Activated CD4-positive, alpha-beta memory T cell treated with anti-CD3 and anti-CD28 coated beads for 36 hours (primary cell): ENCODE data around the gene SIPA1L3. TPM values are rescaled to one million over a fixed set of nuclear protein-coding genes. Genes with fewer than 3 reads are reported as not detected.
A peak's percentile ranks its signal among the peaks of the same experiment; 100 is the strongest.

Source experiments
- CTCF ChIA-PET: fragments of 350-600 bp; sonication (Branson Sonifier 250); formaldehyde crosslinking; loops from one replicate; lab custom pipeline; 2021; ENCODE audit warnings: antibody characterized with exemption, inconsistent platforms; lab: Charles Lee
- POLR2A ChIA-PET: fragments of 350-600 bp; sonication (Branson Sonifier 250); formaldehyde crosslinking; loops from one replicate; lab custom pipeline; 2021; ENCODE audit warnings: antibody characterized with exemption; lab: Charles Lee
- DNase-seq: peaks from one replicate; pipeline ENCODE4 v3.0.0-alpha.2; 2020
- H3K27ac Mint-ChIP-seq: one replicate; pipeline ENCODE4 v1.8.0; 2021; ENCODE audit warnings: mixed read lengths
- H3K27me3 Mint-ChIP-seq: one replicate; pipeline ENCODE4 v1.8.0; 2021; ENCODE audit warnings: mixed read lengths
- H3K36me3 Mint-ChIP-seq: one replicate; pipeline ENCODE4 v1.8.0; 2021; ENCODE audit warnings: mixed read lengths
- H3K4me1 Mint-ChIP-seq: one replicate; pipeline ENCODE4 v1.8.0; 2021; ENCODE audit warnings: low read depth, mixed read lengths
- H3K4me3 Mint-ChIP-seq: one replicate; pipeline ENCODE4 v1.8.0; 2021; ENCODE audit warnings: mild to moderate bottlenecking, mixed read lengths
- H3K9me3 Mint-ChIP-seq: one replicate; pipeline ENCODE4 v1.8.0; 2021; ENCODE audit warnings: mixed read lengths
- intact Hi-C: fragments of 100-400 bp; cut with micrococcal nuclease; formaldehyde crosslinking; loops from one replicate; pipeline ENCODE4 v1.15.1; 2023
- total RNA-seq, 2 experiments: library from RNA; stranded (reverse); gene quantifications; one replicate each; pipeline ENCODE4 v1.2.3, GENCODE V29; 2021

SIPA1L3 gene
- total RNA-seq, 2 experiments from 2014 or later: 10.3 to 12.1 TPM

DNA sequence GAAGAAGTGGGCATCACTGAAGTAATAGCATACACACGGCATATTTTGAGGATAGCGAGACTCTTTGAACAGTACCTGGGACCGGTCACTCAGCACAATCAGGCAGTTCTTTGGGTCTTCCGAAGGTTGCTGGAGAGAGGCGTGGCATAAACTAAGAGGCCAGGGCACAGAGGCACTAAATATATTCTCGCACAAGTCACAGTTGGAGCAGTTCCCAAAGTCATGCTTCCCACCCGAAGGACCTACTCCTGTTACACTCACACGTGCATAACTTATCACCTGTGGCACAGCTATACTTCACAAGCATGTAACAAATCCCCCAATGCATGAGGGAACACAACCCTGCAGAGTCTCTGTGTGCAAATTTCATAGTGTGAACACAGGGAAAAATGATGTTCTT lies 10.8 kb upstream of the SIPA1L3 start:
- intact Hi-C loops: no loop called here
- no peak overlapping the region for H3K4me3 Mint-ChIP-seq
- no peaks in the 10 kb centered on the region for H3K4me1 Mint-ChIP-seq
- no peak overlapping the region for H3K27ac Mint-ChIP-seq
- no peaks in the 10 kb centered on the region for H3K9me3 Mint-ChIP-seq
- H3K27me3 Mint-ChIP-seq: peaks cover 15% of the 10 kb centered on the region
- ChIA-PET POLR2A (no interaction called here), CTCF (interaction anchor here (1.1 kb wide), 1 partner anchor 67 kb away, joined by 3 read pairs; no protein-coding TSS in a partner anchor)
- DNase-seq: no peak
- no peaks in the 10 kb centered on the region for H3K36me3 Mint-ChIP-seq

DNA sequence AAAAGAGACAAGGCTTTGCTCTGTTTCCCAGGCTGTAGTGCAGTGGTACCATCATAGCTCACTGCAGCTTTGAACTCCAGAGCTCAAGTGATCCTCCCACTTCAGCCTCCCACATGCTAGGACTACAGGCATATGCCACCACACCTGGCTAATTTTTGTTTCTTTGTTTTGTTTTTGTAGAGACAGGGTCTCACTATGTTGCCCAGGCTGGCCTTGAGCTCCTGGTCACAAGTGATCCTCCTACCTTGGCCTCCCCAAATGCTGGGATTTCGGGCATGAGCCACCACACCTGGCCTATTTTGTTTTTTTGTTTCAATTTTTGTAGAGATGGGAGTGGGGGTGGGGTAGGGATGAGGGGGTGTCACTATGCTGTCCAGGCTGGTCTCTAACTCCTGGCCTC lies 7.6 kb upstream of the SIPA1L3 start:
- H3K27me3 Mint-ChIP-seq: no peaks in the 10 kb centered on the region
- H3K36me3 Mint-ChIP-seq: no peaks in the 10 kb centered on the region
- no peak for DNase-seq
- intact Hi-C loops: no loop called here
- H3K4me3 Mint-ChIP-seq: no peak overlapping the region
- no peaks in the 10 kb centered on the region for H3K4me1 Mint-ChIP-seq
- no peak overlapping the region for H3K27ac Mint-ChIP-seq
- H3K9me3 Mint-ChIP-seq: no peaks in the 10 kb centered on the region
- ChIA-PET CTCF (interaction anchor here (0.6 to 2.1 kb wide), 4 partner anchors 26 to 621 kb away, joined by 3 to 9 read pairs (median 4); partner anchors contain the start of gene CATSPERG), POLR2A (no interaction called here)

DNA sequence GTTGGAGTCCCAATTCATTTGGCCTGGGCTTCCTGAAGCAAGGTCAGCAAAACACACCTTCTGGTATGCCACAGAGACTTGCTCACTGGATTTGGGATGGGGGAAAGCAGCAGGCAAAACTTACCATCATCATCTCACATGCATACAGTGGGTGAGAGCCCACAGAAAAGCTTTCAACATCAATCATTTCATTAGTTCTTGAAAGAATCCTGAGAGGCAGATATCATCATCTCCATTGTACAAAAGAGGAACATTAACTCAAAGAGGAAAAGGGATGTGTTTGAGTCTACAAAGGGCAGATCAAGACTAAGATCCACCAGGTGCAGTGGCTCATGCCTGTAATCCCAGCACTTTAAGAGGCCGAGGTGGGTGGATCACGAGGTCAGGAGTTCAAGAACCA lies 7.0 kb upstream of the SIPA1L3 start:
- Mint-ChIP-seq H3K4me1 (no peaks in the 10 kb centered on the region), H3K4me3 (no peak overlapping the region), H3K36me3 (no peaks in the 10 kb centered on the region), H3K27ac (no peak overlapping the region), H3K27me3 (no peaks in the 10 kb centered on the region), H3K9me3 (no peaks in the 10 kb centered on the region)
- ChIA-PET CTCF (interaction anchor here (1.4 kb wide), 1 partner anchor 359 kb away, joined by 5 read pairs; no protein-coding TSS in a partner anchor), POLR2A (no interaction called here)
- intact Hi-C loops: no loop called here
- no peak for DNase-seq

DNA sequence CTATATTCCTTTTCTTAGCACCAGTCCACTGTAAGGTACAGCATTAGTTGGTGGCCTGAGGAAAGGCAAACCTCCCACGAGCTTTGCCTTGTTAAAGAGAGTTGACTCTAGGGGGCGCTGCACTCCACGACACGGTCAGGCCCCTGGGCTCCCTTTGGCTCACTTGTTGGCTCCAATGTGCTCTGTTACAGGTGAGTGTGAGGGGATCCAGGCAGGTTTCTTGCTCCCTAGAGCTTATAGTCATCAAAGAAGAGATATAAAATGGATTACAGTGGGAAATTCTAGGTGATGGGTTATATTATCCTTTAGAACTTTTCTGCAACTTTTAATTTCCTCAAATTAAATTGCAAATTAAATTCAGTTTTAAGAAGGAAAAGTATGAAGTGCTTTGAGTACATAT lies 4.3 kb upstream of the SIPA1L3 start:
- H3K4me3 Mint-ChIP-seq: no peak overlapping the region
- no peak overlapping the region for H3K27ac Mint-ChIP-seq
- DNase-seq: peak; percentile 89
- intact Hi-C loops: loop anchor here (2.0 kb wide), 1 partner anchor 326 kb away; no protein-coding TSS in a partner anchor
- CTCF ChIA-PET: interaction anchor here (0.6 to 3.3 kb wide), 52 partner anchors 8 to 485 kb away, joined by 3 to 23 read pairs (median 4); partner anchors contain the start of genes CATSPERG, GGN, PPP1R14A and PSMD8
- H3K27me3 Mint-ChIP-seq: no peaks in the 10 kb centered on the region
- POLR2A ChIA-PET: no interaction called here
- no peaks in the 10 kb centered on the region for H3K9me3 Mint-ChIP-seq
- peaks cover 5% of the 10 kb centered on the region for H3K4me1 Mint-ChIP-seq
- no peaks in the 10 kb centered on the region for H3K36me3 Mint-ChIP-seq

DNA sequence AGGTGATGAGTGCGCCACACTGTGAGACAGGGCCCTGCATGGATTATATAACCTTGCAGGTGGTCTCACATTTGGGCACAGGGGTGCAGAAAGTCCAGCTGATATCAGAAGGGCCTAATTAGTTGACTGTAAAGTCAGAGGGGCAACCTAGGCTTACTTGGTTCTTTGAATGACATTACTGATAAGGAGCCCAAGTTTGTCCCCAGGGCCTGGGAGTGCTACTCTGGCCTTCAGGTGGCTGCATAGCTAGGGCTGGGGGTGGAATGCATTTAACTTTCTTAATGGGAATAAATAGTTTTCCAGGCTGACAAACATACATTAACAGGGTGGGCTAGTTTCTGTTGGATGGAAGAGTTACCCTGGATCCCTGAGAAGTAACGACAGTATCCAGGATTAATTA lies 3.9 kb upstream of the SIPA1L3 start:
- H3K27me3 Mint-ChIP-seq: no peaks in the 10 kb centered on the region
- H3K4me3 Mint-ChIP-seq: no peak overlapping the region
- POLR2A ChIA-PET: no interaction called here
- no peaks in the 10 kb centered on the region for H3K9me3 Mint-ChIP-seq
- H3K36me3 Mint-ChIP-seq: no peaks in the 10 kb centered on the region
- peaks cover 7% of the 10 kb centered on the region for H3K4me1 Mint-ChIP-seq
- intact Hi-C loops: loop anchor here (2.0 kb wide), 1 partner anchor 326 kb away; no protein-coding TSS in a partner anchor
- H3K27ac Mint-ChIP-seq: no peak overlapping the region
- CTCF ChIA-PET: interaction anchor here (0.9 to 3.3 kb wide), 38 partner anchors 8 to 471 kb away, joined by 3 to 23 read pairs (median 5); partner anchors contain the start of genes CATSPERG and PSMD8
- no peak for DNase-seq

DNA sequence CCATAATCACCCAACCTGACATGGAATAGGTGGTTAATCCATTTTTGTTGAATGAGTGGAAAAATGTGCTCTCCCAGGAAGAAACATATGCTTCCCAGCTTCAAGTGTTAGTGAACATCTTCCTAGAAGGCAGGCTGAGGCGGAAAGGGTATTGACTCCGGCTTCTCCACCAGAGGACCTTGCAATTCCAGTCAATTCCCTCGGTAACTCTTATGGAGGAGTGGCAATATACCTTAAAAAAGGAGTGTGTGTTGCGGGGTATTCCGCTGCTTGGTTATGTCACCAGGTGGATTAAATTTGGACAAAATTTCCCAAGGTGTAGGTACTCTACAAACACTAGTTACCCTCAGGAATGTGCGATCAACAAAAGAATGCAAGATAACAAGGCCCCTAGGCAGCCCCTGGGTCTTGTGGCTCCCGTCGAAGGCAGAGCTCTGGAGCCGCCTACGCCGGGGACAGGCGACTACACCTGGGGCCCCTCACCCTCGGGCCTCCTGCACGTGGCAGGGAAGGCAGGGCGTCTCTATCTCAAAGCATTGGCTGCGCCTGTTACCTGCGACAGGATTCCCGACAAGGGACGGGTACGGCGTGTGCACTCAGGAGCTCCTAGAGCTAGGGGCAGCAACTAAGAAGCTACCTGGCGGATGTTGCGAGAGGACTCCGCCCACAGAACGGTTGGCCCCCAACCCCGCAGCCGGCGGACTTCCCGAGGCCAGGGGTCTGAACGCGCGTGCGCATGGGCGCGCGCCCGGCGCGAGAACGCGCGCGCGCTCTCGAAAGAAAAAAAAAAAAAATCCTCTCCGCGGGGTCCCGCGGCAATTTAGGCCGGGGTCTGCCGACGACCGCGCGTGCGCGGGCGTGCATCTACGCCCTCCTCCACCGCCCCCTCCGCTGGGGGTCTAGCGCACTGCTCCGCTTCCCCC lies 801 bp upstream of the SIPA1L3 start, which contains the start of gene WDR87:
TSS of gene WDR87 (minus strand) at position 649 of the 923 bp plus-strand sequence. CDS start 8,355 bp downstream, outside the sequence.
- peak; percentile 58 for DNase-seq
- Mint-ChIP-seq H3K9me3 (no peaks in the 10 kb centered on the region), H3K27ac (peak within 1 kb of the TSS; percentile 74), H3K27me3 (no peaks in the 10 kb centered on the region), H3K4me3 (peak within 1 kb of the TSS; percentile 73), H3K4me1 (peaks cover 19% of the 10 kb centered on the region), H3K36me3 (no peaks in the 10 kb centered on the region)
- intact Hi-C loops: loop anchor here (5.0 kb wide), 3 partner anchors 96 to 411 kb away; partner anchors contain the start of genes KCNK6 and YIF1B
- ChIA-PET POLR2A (interaction anchor here (0.8 to 1.6 kb wide), 4 partner anchors 98 to 175 kb away, joined by 3 to 4 read pairs (median 4); partner anchors contain the start of gene ZNF573), CTCF (interaction anchor here (0.6 to 3.5 kb wide), 16 partner anchors 8 to 497 kb away, joined by 3 to 20 read pairs (median 4); partner anchors contain the start of genes CATSPERG, FAM98C and PSMD8)

DNA sequence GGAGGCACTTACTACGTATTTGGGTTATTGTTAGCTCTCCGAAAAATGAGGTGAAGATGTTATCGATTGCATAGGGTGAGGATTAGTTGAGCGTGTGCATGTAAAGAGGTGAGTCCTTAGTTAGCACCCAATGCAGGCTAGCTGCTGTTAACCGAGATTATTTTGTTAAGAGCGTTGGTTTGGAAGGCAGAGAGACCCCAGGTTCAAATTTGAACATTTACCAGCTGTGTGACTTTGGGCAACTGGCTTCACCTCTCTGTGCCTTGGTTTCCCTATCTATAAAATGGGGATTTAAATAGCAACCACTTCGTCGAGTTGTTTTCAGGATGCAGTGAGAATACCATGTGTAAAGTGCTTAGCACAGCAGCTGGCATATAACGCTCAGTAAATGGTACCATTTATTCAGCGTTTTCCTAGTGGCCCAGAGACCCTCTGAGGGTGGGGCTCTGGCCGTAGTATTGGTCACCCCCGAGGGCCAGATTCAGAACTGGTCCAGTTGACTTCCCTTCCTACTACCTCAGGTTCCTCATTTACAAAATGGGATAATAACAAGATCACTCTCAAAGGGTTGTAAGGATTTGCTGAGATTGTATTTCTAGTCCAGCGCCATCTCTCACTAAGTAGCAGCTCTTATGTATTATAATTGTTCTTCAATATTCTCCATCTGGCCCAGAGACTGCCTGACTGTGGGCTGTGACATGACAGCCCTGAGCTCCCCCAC lies 887 bp downstream of the SIPA1L3 start:
- intact Hi-C loops: loop anchor here (1.0 to 5.0 kb wide), 8 partner anchors 94 to 466 kb away; partner anchors contain the start of genes KCNK6, PSMD8 and YIF1B
- no peaks in the 10 kb centered on the region for H3K27me3 Mint-ChIP-seq
- H3K27ac Mint-ChIP-seq: no peak overlapping the region
- CTCF ChIA-PET: interaction anchor here (0.6 to 3.5 kb wide), 8 partner anchors 10 to 829 kb away, joined by 3 to 20 read pairs (median 8); partner anchors contain the start of genes CATSPERG and FAM98C
- H3K9me3 Mint-ChIP-seq: no peaks in the 10 kb centered on the region
- H3K4me1 Mint-ChIP-seq: peaks cover 19% of the 10 kb centered on the region
- no peak for DNase-seq
- peak overlapping the region; percentile 73 for H3K4me3 Mint-ChIP-seq
- POLR2A ChIA-PET: interaction anchor here (0.6 to 1.6 kb wide), 4 partner anchors 10 to 134 kb away, joined by 3 to 5 read pairs (median 4); no protein-coding TSS in a partner anchor
- no peaks in the 10 kb centered on the region for H3K36me3 Mint-ChIP-seq

DNA sequence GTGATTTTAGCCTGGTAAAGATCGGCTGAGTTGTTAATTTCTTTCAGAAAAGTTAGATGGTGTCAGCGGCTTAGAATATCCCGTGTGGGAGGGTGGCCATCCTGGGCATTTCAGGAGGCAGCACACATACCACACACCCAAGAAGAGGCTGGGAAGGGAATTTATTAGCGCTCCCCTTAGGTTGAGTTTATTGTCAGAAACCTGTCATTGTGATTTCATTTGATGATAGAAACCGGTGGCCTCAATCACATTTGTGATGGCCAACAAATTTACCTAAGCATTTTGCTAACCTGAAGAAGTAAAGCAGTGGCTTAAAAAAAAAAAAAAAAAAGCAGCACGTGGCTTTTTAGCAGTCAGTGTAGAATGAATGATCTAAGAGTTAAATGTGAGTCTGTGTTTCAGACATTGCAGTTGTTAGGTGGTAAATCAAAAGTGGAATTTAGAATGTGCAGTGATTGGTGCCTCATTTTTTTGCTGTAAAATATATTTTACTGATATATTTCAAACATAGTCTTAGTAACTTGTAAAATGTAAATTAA lies 2.7 kb downstream of the SIPA1L3 start:
- no peaks in the 10 kb centered on the region for H3K27me3 Mint-ChIP-seq
- ChIA-PET POLR2A (interaction anchor here (0.6 kb wide), 1 partner anchor 236 kb away, joined by 3 read pairs; no protein-coding TSS in a partner anchor), CTCF (interaction anchor here (0.9 kb wide), 1 partner anchor 14 kb away, joined by 4 read pairs; no protein-coding TSS in a partner anchor)
- no peak for DNase-seq
- intact Hi-C loops: loop anchor here (5.0 kb wide), 3 partner anchors 93 to 408 kb away; partner anchors contain the start of genes KCNK6 and YIF1B
- no peaks in the 10 kb centered on the region for H3K9me3 Mint-ChIP-seq
- H3K27ac Mint-ChIP-seq: no peak overlapping the region
- no peak overlapping the region for H3K4me3 Mint-ChIP-seq
- H3K36me3 Mint-ChIP-seq: no peaks in the 10 kb centered on the region
- H3K4me1 Mint-ChIP-seq: peaks cover 21% of the 10 kb centered on the region

DNA sequence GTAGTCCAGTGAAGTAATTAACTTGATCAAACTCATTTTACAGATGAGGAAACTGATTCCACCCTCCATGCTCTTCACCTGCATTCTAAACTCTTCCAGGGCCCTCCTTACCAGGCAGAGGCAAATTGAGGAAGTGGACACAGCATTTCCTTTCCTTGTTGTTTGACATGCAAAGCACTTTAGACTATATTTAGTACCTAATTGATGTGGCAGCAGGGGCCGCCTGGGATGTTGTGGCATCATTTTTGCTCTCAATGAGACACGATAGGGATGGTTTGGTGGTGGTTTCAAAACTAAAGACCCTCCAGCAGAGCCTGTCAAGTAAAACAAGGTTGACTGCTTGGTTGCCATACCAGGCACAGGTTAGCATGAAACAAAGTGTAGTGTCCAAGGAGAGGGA lies 7.9 kb downstream of the SIPA1L3 start:
- ChIA-PET POLR2A (no interaction called here), CTCF (no interaction called here)
- Mint-ChIP-seq H3K4me1 (peaks cover 9% of the 10 kb centered on the region), H3K4me3 (no peak overlapping the region), H3K36me3 (peaks cover 5% of the 10 kb centered on the region), H3K9me3 (no peaks in the 10 kb centered on the region), H3K27ac (no peak overlapping the region), H3K27me3 (no peaks in the 10 kb centered on the region)
- DNase-seq: peak; percentile 12
- intact Hi-C loops: no loop called here

DNA sequence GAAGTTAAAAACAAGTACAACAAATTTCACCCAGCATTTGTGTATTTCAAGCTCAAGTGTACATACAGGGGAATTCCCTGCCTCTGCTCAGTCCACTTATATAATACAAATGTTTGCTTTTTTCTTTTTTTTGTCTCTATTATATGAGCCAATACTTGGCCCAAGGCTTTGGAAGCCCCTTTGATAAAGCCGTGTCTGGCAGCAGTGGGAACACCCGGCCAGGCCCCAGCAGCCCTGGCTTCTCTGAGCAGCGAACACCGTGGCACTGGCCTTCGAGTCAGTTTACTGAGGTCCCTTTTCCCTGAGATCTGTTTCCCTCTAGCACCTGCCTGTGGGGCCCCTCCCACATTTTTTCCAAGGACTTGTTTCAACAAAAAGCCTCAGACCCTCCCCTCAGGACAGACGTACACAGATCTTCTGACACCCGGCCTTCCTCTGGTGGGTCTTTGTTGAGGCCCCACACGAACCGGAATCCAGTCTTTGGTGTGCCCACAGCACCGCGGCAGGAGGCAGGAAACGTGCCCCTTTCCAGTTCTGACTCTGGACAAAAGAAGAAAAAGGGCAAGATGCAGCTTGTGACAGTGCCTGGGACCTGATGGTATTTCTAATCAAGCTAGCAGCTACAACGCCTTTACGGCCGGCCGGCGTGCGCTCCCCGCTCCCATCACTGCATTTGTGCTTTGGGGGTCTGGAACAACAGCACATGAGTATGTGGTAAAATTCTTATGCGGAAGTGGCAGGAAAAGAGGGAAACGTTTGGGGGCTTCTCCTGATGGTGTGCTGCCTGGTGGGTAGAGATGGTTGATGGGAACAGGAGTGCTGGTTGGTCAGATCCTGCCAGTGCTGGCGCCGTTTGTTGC lies 13.8 kb downstream of the SIPA1L3 start:
- Mint-ChIP-seq H3K4me3 (no peak overlapping the region), H3K27ac (no peak overlapping the region), H3K4me1 (no peaks in the 10 kb centered on the region), H3K27me3 (no peaks in the 10 kb centered on the region), H3K9me3 (no peaks in the 10 kb centered on the region), H3K36me3 (peaks cover 12% of the 10 kb centered on the region)
- ChIA-PET CTCF (interaction anchor here (1.1 kb wide), 1 partner anchor 18 kb away, joined by 5 read pairs; no protein-coding TSS in a partner anchor), POLR2A (interaction anchor here (1.2 kb wide), 1 partner anchor 13 kb away, joined by 3 read pairs; no protein-coding TSS in a partner anchor)
- intact Hi-C loops: no loop called here
- DNase-seq: no peak
